Measurements from ENCODE around the gene OR6M1. TPM values are rescaled to one million over a fixed set of nuclear protein-coding genes. Genes with fewer than 3 reads are reported as not detected.

Gene OR6M1, protein sequence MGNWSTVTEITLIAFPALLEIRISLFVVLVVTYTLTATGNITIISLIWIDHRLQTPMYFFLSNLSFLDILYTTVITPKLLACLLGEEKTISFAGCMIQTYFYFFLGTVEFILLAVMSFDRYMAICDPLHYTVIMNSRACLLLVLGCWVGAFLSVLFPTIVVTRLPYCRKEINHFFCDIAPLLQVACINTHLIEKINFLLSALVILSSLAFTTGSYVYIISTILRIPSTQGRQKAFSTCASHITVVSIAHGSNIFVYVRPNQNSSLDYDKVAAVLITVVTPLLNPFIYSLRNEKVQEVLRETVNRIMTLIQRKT
- total RNA-seq (2022; extraction: Qiagen RNA extraction; ENCODE audit: low read depth) = not detected in 5 replicates

DNA sequence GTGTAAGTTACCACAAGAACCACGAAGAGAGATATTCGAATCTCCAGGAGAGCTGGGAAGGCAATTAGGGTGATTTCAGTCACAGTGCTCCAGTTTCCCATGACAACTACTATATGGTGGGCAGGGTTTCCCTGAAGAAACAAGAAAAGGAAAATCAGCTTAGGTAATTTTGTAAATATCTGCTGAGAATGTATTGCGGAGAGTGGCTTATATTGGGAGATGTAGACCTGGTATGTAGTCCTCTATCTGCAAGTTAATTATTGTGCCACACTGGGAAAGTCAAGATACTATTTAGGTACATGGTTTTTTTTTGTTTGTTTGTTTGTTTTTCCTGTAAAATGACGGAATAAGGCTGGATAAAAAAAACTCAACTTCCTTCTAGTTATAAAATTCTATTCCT lies at the start of gene OR6M1:
TSS of gene OR6M1 (minus strand) at position 101 of the 400 bp plus-strand sequence. CDS start at position 101, 0 bp downstream.

Other genes with a start within 250 kb of the OR6M1 start
- gene SCN3B, start 151.7 kb downstream of the OR6M1 start, total RNA-seq (2022; extraction: Qiagen RNA extraction; ENCODE audit: low read depth) = 0.10 to 0.22 TPM (median 0.13 TPM) in 5 replicates
- gene ZNF202, start 64.7 kb downstream of the OR6M1 start, total RNA-seq (2022; extraction: Qiagen RNA extraction; ENCODE audit: low read depth) = 8.3 to 11.0 TPM (median 10.6 TPM) in 5 replicates
- not detected in 5 replicates for gene OR6X1, start 51.8 kb downstream of the OR6M1 start, total RNA-seq (2022; extraction: Qiagen RNA extraction; ENCODE audit: low read depth)
- gene TMEM225, start 79.3 kb upstream of the OR6M1 start, total RNA-seq (2022; extraction: Qiagen RNA extraction; ENCODE audit: low read depth) = not detected in 5 replicates
- not detected in 5 replicates for gene OR8D4, start 95.8 kb upstream of the OR6M1 start, total RNA-seq (2022; extraction: Qiagen RNA extraction; ENCODE audit: low read depth)
- gene OR4D5, start 133.3 kb upstream of the OR6M1 start, total RNA-seq (2022; extraction: Qiagen RNA extraction; ENCODE audit: low read depth) = not detected in 5 replicates
- gene OR6T1, start 137.5 kb upstream of the OR6M1 start, total RNA-seq (2022; extraction: Qiagen RNA extraction; ENCODE audit: low read depth) = not detected in 5 replicates
- gene OR10S1, start 171.4 kb upstream of the OR6M1 start, total RNA-seq (2022; extraction: Qiagen RNA extraction; ENCODE audit: low read depth) = not detected in 5 replicates
- gene OR10G6, start 188.8 kb upstream of the OR6M1 start, total RNA-seq (2022; extraction: Qiagen RNA extraction; ENCODE audit: low read depth) = not detected in 5 replicates
- not detected in 5 replicates for gene OR10G4, start 206.6 kb upstream of the OR6M1 start, total RNA-seq (2022; extraction: Qiagen RNA extraction; ENCODE audit: low read depth)
- not detected in 5 replicates for gene OR10G9, start 216.7 kb upstream of the OR6M1 start, total RNA-seq (2022; extraction: Qiagen RNA extraction; ENCODE audit: low read depth)
- not detected in 5 replicates for gene OR10G8, start 220.4 kb upstream of the OR6M1 start, total RNA-seq (2022; extraction: Qiagen RNA extraction; ENCODE audit: low read depth)
- gene OR10G7, start 235.0 kb upstream of the OR6M1 start, total RNA-seq (2022; extraction: Qiagen RNA extraction; ENCODE audit: low read depth) = not detected in 5 replicates

Data from A549 treated with GW870086 at 1 μM for 4 hours (cell line).